Endothelial cell of umbilical vein (primary cell): ENCODE data around the gene PRKD1.

Experiments
- POLR2AphosphoS5 ChIP-seq: IDR thresholded peaks from 2 replicates; pipeline ENCODE4 v1.6.1; 2012; ENCODE audit warnings: low read depth, mild to moderate bottlenecking, control low read depth, low read length, moderate library complexity; ENCODE audit not compliant: insufficient read depth
- TF ChIP-seq, protein P1 (sequence below), 2 donors: IDR thresholded peaks; 1 replicate in 1 of 2; 2 replicates in 1 of 2; pipeline ENCODE4 v1.5.1; 2011; ENCODE audit warnings: low read length in 2 of 2, mild to moderate bottlenecking in 2 of 2, moderate library complexity in 2 of 2, control low read depth in 1 of 2, inconsistent platforms in 1 of 2, low read depth in 1 of 2; ENCODE audit not compliant: insufficient read depth in 1 of 2; ENCODE audit errors: extremely low read depth in 1 of 2

DNA sequence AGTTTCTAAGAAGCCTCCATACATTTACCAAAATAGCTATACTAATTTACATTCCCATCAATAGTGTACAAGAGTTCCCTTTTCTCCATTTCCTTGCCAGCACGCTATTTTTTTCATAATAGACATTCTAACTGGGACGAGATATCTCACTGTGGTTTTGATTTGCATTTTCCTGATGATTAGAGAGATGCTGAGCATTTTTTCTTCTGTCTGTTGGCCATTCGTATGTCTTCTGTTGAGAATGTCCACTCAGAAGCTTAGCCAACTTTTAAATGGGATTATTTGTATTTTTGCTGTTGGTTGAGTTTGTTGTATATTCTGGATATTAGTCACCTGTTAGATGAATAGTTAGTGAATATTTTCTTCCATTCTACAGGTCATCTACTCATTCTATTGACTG lies 144.1 kb downstream of the PRKD1 start:
- TF ChIP-seq, protein P1, sequence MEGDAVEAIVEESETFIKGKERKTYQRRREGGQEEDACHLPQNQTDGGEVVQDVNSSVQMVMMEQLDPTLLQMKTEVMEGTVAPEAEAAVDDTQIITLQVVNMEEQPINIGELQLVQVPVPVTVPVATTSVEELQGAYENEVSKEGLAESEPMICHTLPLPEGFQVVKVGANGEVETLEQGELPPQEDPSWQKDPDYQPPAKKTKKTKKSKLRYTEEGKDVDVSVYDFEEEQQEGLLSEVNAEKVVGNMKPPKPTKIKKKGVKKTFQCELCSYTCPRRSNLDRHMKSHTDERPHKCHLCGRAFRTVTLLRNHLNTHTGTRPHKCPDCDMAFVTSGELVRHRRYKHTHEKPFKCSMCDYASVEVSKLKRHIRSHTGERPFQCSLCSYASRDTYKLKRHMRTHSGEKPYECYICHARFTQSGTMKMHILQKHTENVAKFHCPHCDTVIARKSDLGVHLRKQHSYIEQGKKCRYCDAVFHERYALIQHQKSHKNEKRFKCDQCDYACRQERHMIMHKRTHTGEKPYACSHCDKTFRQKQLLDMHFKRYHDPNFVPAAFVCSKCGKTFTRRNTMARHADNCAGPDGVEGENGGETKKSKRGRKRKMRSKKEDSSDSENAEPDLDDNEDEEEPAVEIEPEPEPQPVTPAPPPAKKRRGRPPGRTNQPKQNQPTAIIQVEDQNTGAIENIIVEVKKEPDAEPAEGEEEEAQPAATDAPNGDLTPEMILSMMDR (IDR thresholded peaks at IDR 0.05; ENCODE audit: extremely low read depth in 1 of 2, insufficient read depth in 1 of 2, low read depth in 1 of 2, low read length in 2 of 2), result no peak
- no peak for TF ChIP-seq POLR2AphosphoS5
